ENCODE results near the gene MZT2B. TPM values are rescaled to one million over a fixed set of nuclear protein-coding genes. Genes with fewer than 3 reads are reported as not detected.
"Not testable (repeated sequence)": the region's sequence is repeated elsewhere in the genome, so short reads cannot be mapped to it uniquely, and the experiment has no call there.

The MZT2B gene
- total RNA-seq, 1 donor from 2014 or later: 269 TPM

DNA sequence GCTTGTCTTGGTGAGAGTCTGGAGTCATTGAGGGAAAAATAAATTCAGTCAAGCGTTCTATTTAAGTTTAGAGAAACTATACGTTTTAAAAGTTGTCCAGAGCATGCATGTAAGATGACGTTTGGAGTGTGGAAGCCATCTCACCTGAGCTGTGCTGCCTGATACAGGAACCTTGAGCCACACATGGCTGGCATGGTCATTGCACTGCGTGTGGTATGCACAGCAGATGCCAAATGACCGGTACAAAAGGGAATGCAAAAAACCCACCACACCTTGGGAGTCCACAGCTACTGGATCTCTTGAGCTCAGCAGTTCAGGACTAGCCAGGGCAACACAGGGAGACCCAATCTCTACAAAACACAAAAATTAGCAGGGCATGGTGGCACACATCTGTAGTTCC is 4.3 kb downstream of the MZT2B start:
- Mint-ChIP-seq H3K9me3 (ENCODE audit: low read depth) (no peaks in the 10 kb centered on the region), H3K27ac (ENCODE audit: unreplicated experiment) (no peak overlapping the region), H3K27me3 (ENCODE audit: low read depth) (no peaks in the 10 kb centered on the region), H3K4me1 (ENCODE audit: low read depth) (peaks cover 17% of the 10 kb centered on the region), H3K4me3 (ENCODE audit: unreplicated experiment) (no peak overlapping the region), H3K36me3 (ENCODE audit: low read depth) (peaks cover 1% of the 10 kb centered on the region)
- TF ChIP-seq, protein P1, sequence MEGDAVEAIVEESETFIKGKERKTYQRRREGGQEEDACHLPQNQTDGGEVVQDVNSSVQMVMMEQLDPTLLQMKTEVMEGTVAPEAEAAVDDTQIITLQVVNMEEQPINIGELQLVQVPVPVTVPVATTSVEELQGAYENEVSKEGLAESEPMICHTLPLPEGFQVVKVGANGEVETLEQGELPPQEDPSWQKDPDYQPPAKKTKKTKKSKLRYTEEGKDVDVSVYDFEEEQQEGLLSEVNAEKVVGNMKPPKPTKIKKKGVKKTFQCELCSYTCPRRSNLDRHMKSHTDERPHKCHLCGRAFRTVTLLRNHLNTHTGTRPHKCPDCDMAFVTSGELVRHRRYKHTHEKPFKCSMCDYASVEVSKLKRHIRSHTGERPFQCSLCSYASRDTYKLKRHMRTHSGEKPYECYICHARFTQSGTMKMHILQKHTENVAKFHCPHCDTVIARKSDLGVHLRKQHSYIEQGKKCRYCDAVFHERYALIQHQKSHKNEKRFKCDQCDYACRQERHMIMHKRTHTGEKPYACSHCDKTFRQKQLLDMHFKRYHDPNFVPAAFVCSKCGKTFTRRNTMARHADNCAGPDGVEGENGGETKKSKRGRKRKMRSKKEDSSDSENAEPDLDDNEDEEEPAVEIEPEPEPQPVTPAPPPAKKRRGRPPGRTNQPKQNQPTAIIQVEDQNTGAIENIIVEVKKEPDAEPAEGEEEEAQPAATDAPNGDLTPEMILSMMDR (IDR thresholded peaks at IDR 0.05): no peak
- DNase-seq (ENCODE audit: low spot score): no peak

DNA sequence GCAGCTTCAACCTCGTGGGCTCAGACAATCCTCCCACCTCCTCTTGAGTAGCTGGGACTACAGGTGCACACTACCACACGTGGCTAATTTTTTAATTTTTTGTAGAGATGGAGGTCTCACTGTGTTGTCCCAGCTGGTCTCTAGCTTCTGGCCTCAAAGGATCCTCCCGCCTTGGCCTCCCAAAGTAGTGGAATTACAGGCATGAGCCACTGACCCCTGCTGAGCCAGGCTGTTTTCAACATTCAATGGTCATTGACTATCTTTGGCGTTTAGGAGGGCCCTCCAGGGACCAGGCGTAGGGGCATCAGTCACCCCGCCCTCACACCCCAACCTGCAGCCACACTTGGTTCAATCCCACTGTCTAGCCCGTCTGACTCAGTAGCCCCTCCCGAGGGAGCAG is 5.2 kb downstream of the MZT2B start:
- TF ChIP-seq, protein P1 (IDR thresholded peaks at IDR 0.05): no peak
- Mint-ChIP-seq H3K36me3 (ENCODE audit: low read depth) (peaks cover 4% of the 10 kb centered on the region), H3K4me1 (ENCODE audit: low read depth) (peaks cover 17% of the 10 kb centered on the region), H3K27me3 (ENCODE audit: low read depth) (no peaks in the 10 kb centered on the region), H3K4me3 (ENCODE audit: unreplicated experiment) (no peak overlapping the region), H3K9me3 (ENCODE audit: low read depth) (no peaks in the 10 kb centered on the region), H3K27ac (ENCODE audit: unreplicated experiment) (no peak overlapping the region)
- DNase-seq (ENCODE audit: low spot score): no peak

DNA sequence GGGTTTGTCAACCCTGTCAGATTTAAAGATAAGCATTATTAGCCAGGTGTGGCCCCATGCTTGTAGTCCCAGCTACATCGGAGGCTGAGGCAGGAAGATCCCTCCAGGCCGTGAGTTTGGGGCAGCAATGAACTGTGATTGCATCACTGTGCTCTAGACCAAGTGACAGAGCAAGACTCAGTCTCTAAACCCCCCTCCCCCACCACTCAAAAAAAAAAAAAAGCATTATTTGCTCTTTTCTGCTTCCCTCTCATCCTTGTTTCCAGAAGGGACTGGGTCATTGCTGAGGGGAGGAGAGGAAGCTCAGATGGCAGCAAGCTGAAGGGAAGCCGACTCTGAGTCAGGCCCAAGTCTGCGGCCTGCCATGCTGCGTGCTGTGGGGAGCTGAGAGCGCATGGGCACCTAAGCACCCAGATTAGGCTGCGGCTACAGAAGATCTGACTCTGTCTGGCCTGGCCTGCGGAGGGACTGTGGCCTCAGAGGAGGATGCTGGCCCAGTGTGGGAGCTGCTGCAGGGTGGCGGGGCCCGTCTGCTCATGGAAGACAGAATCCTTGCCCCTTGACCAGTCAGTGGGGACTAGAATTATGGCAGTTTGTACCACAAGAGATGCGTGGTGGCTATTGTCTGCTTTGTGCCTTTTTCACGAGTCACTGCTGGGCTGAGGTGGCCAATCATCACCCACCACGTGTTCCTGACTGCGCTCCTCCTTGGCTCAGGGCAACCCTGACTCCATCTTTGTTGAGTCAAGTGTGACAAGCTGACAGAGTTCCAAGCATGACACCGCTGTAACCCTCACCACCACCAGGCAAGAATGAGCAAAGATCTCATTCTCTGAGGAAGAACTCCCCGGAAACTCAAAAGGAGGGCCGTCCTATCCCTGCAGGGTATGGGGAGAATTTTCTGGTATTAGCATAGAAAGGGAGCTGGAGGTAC is 6.1 kb downstream of the MZT2B start:
- not testable (repeated sequence) for H3K27ac Mint-ChIP-seq (ENCODE audit: unreplicated experiment); DNase-seq (ENCODE audit: low spot score); H3K4me3 Mint-ChIP-seq (ENCODE audit: unreplicated experiment); H3K27me3 Mint-ChIP-seq (ENCODE audit: low read depth); H3K9me3 Mint-ChIP-seq (ENCODE audit: low read depth); H3K36me3 Mint-ChIP-seq (ENCODE audit: low read depth)
- peaks cover 14% of the 10 kb centered on the region for H3K4me1 Mint-ChIP-seq (ENCODE audit: low read depth)

DNA sequence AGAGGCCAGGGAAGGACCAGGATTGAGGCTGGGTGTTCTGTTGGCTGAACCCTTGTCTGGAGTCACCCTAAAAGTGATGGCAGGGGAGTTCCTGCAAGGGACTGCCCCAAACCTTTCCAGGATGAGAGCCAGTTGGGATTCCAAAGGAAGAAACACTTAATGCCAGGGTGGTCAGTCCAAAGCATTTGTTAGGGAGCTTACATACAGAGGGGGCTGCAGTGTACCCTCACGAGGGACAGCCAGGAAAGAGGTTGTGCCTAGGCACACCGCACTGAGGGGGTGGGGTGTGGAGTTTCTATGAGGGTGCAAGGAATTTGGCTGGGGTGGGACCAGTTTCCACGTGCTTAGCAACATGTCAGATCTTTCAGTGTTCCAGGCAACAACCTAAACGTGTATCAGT is 6.9 kb downstream of the MZT2B start:
- not testable (repeated sequence) for H3K36me3 Mint-ChIP-seq (ENCODE audit: low read depth); H3K9me3 Mint-ChIP-seq (ENCODE audit: low read depth); H3K27ac Mint-ChIP-seq (ENCODE audit: unreplicated experiment); H3K4me3 Mint-ChIP-seq (ENCODE audit: unreplicated experiment); H3K4me1 Mint-ChIP-seq (ENCODE audit: low read depth); DNase-seq (ENCODE audit: low spot score); H3K27me3 Mint-ChIP-seq (ENCODE audit: low read depth)

DNA sequence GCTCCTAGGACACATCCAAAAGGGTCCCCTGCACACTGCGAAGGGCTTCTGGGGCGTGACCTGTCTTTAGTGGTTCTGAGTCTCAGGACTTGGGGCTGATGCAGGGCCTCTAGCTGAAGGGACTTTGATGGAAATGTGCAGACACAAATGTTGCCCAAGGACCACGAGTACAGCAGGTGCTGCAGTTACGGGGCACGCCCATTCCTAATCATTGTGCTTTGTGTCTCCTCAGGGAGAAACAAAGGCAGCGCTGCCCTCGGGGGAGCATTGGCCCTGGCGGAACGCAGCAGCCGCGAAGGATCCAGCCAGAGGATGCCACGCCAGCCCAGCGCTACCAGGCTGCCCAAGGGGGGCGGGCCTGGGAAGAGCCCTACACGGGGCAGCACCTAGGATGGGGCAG is 8.2 kb downstream of the MZT2B start:
- Mint-ChIP-seq H3K4me1 (ENCODE audit: low read depth) (peaks cover 5% of the 10 kb centered on the region), H3K27me3 (ENCODE audit: low read depth) (no peaks in the 10 kb centered on the region), H3K9me3 (ENCODE audit: low read depth) (no peaks in the 10 kb centered on the region), H3K36me3 (ENCODE audit: low read depth) (peaks cover 4% of the 10 kb centered on the region), H3K27ac (ENCODE audit: unreplicated experiment) (no peak overlapping the region), H3K4me3 (ENCODE audit: unreplicated experiment) (no peak overlapping the region)
- TF ChIP-seq, protein P1 (IDR thresholded peaks at IDR 0.05): no peak
- no peak for DNase-seq (ENCODE audit: low spot score)

DNA sequence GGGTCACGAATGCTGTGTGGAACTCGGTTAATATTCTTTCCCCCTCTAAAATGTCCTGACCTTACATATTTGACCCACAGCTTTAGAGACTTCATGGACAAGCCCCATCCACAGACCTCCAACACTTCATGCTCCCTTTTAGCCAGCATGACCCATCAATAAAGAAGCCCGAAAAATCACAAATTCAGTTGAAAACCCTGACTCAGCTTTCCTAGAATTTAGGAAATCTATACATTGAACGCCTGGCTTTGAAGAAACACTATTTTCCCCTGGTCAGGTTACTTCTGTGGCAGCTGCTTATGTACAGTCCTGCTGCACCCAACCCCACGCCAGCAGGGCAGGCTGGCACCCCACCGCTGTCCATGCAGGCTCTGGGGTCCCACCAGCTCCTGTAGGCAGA is 9.3 kb downstream of the MZT2B start:
- not testable (repeated sequence) for H3K27ac Mint-ChIP-seq (ENCODE audit: unreplicated experiment); H3K36me3 Mint-ChIP-seq (ENCODE audit: low read depth); DNase-seq (ENCODE audit: low spot score); H3K27me3 Mint-ChIP-seq (ENCODE audit: low read depth); H3K4me3 Mint-ChIP-seq (ENCODE audit: unreplicated experiment); H3K4me1 Mint-ChIP-seq (ENCODE audit: low read depth); H3K9me3 Mint-ChIP-seq (ENCODE audit: low read depth)

DNA sequence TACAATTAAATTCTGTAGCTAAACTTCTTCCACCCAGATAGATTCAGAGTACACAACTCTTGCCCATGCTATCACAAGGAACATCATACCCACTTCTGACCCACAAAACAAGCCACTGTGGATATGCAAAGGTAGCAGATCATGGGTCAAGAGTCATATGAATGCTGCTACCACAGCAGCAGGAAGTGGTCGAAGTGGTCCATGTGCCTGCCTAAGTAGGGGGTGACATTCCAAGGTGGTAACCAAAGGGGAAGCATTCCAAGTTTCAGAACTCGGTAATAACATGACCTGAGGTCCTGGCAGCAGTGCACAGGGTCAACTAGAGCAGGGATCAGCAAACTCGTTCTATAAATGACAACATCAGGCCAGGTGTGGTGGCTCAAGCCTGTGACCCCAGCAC is 10.4 kb downstream of the MZT2B start:
- not testable (repeated sequence) for H3K9me3 Mint-ChIP-seq (ENCODE audit: low read depth); H3K36me3 Mint-ChIP-seq (ENCODE audit: low read depth); H3K27ac Mint-ChIP-seq (ENCODE audit: unreplicated experiment); DNase-seq (ENCODE audit: low spot score); H3K4me3 Mint-ChIP-seq (ENCODE audit: unreplicated experiment); H3K4me1 Mint-ChIP-seq (ENCODE audit: low read depth); H3K27me3 Mint-ChIP-seq (ENCODE audit: low read depth)

DNA sequence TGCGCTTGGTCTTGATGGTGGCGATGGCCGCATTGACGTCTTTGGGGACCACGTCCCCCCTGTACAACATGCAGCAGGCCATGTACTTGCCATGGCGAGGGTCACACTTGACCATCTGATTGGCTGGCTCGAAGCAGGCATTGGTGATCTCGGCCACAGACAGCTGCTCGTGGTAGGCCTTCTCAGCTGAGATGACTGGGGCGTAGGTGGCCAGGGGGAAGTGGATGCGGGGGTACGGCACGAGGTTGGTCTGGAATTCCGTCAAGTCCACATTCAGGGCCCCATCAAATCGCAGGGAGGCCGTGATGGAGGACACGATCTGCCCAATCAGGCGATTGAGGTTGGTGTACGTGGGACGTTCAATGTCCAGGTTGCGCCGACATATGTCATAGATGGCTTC is 11.8 kb downstream of the MZT2B start:
- H3K27me3 Mint-ChIP-seq (ENCODE audit: low read depth); H3K36me3 Mint-ChIP-seq (ENCODE audit: low read depth); H3K4me3 Mint-ChIP-seq (ENCODE audit: unreplicated experiment); DNase-seq (ENCODE audit: low spot score); H3K4me1 Mint-ChIP-seq (ENCODE audit: low read depth); H3K9me3 Mint-ChIP-seq (ENCODE audit: low read depth); H3K27ac Mint-ChIP-seq (ENCODE audit: unreplicated experiment): not testable (repeated sequence)

DNA sequence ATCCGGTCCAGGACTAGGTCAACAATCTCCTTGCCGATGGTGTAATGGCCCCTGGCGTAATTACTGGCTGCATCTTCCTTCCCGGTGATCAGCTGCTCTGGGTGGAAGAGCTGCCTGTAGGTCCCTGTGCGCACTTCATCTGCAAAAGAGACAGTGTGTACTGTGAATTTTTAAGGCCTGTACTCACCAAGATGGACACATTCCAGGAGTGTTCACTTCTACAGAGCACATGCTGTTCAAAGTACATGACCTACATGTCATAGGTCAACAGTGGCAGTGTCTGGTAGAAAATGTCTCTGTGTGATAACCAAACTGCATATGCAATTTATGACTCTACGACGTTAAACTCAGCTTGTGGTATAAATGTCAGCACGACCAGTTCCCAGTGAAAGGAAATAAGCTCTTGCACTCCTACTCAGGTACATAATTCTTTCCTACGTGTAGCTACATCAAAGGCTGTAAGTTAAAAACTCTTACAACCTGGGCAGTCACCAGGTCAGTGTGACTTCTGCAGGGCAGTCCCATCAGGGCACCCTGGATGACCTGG is 13.1 kb downstream of the MZT2B start:
- not testable (repeated sequence) for H3K4me1 Mint-ChIP-seq (ENCODE audit: low read depth); H3K4me3 Mint-ChIP-seq (ENCODE audit: unreplicated experiment); H3K9me3 Mint-ChIP-seq (ENCODE audit: low read depth); H3K27me3 Mint-ChIP-seq (ENCODE audit: low read depth); H3K36me3 Mint-ChIP-seq (ENCODE audit: low read depth); H3K27ac Mint-ChIP-seq (ENCODE audit: unreplicated experiment); DNase-seq (ENCODE audit: low spot score)

DNA sequence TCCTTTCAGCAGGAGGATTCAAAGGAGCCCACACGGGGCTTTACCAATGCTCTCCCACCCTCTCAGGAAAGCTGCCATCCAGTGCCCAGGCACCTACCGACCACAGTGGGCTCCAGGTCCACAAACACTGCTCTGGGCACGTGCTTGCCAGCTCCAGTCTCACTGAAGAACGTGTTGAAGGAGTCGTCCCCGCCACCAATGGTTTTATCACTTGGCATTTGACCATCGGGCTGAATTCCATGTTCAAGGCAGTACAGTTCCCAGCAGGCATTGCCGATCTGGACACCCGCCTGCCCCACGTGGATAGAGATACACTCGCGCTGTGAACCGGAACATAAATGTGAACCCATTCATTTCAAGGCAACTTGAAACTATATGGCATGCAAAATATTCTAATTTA is 14.0 kb downstream of the MZT2B start:
- not testable (repeated sequence) for H3K27ac Mint-ChIP-seq (ENCODE audit: unreplicated experiment); H3K9me3 Mint-ChIP-seq (ENCODE audit: low read depth); DNase-seq (ENCODE audit: low spot score); H3K4me1 Mint-ChIP-seq (ENCODE audit: low read depth); H3K27me3 Mint-ChIP-seq (ENCODE audit: low read depth); H3K4me3 Mint-ChIP-seq (ENCODE audit: unreplicated experiment); H3K36me3 Mint-ChIP-seq (ENCODE audit: low read depth)

Data from chondrocyte (in vitro differentiated cells).